ENCODE results near the gene MOCOS.

DNA sequence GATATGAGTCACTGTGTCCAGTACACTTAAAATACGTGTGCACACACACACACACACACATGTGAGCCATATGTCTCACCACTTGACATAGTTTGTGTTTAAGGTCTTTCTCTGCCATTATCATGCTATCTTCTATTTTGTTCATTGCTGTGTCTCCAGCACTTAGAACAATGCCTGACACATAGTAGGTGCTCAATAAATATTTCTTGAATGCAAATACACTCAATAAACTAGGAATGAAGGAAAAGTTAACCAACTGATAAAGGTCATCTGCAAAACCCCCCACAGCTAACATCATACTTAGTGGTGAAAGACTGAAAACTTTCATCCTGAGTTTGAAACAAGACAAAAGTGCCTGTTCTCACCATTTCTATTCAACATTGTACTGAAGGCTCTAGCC, 4.4 kb downstream of the MOCOS start:
- TF ChIP-seq, protein P1, sequence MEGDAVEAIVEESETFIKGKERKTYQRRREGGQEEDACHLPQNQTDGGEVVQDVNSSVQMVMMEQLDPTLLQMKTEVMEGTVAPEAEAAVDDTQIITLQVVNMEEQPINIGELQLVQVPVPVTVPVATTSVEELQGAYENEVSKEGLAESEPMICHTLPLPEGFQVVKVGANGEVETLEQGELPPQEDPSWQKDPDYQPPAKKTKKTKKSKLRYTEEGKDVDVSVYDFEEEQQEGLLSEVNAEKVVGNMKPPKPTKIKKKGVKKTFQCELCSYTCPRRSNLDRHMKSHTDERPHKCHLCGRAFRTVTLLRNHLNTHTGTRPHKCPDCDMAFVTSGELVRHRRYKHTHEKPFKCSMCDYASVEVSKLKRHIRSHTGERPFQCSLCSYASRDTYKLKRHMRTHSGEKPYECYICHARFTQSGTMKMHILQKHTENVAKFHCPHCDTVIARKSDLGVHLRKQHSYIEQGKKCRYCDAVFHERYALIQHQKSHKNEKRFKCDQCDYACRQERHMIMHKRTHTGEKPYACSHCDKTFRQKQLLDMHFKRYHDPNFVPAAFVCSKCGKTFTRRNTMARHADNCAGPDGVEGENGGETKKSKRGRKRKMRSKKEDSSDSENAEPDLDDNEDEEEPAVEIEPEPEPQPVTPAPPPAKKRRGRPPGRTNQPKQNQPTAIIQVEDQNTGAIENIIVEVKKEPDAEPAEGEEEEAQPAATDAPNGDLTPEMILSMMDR (IDR thresholded peaks at IDR 0.05), result no peak
- TF ChIP-seq POLR2AphosphoS5 (IDR thresholded peaks at IDR 0.05) (no peak), POLR2A (IDR thresholded peaks at IDR 0.05) (no peak)
